Fibroblast of mammary gland (primary cell): ENCODE results near the gene MYLK4.

Source experiments
- DNase-seq: peaks from one replicate; pipeline ENCODE4 v3.0.0-alpha.2; 2010; ENCODE audit warnings: low read depth
- H3K4me3 ChIP-seq: 2 replicates; pipeline ENCODE4 v1.5.1; 2011; ENCODE audit warnings: low read depth, mild to moderate bottlenecking, low read length, moderate library complexity; ENCODE audit not compliant: control insufficient read depth
- CTCF ChIP-seq: conservative IDR thresholded peaks from 2 replicates; pipeline ENCODE4 v1.5.1; 2011; ENCODE audit warnings: low read depth, low read length, inconsistent platforms; ENCODE audit not compliant: control insufficient read depth, insufficient read depth

Gene MYLK4

GRCh38 chr6:2667617-2668016 lies 83.1 kb downstream of the MYLK4 start:
- DNase-seq: no peak
- H3K4me3 ChIP-seq: no peak overlapping the region
- TF ChIP-seq CTCF: no peak

- no peak for TF ChIP-seq CTCF
- DNase-seq: no peak
- no peak overlapping the region for H3K4me3 ChIP-seq
Observed at GRCh38 chr6:2666906-2667575, 83.7 kb downstream of the MYLK4 start.

- no peak for TF ChIP-seq CTCF
- DNase-seq: peak; percentile 6
- H3K4me3 ChIP-seq: no peak overlapping the region
Observed at GRCh38 chr6:2665146-2666070, 85.3 kb downstream of the MYLK4 start.

GRCh38 chr6:2663123-2663522 lies 87.6 kb downstream of the MYLK4 start:
- no peak overlapping the region for H3K4me3 ChIP-seq
- DNase-seq: peak; percentile 23
- no peak for TF ChIP-seq CTCF

- TF ChIP-seq CTCF: no peak
- no peak for DNase-seq
Observed at GRCh38 chr6:2661651-2662050, 89.1 kb downstream of the MYLK4 start.

GRCh38 chr6:2659882-2660281 lies 90.8 kb downstream of the MYLK4 start:
- DNase-seq: peak; percentile 10
- no peak for TF ChIP-seq CTCF
- H3K4me3 ChIP-seq: no peak overlapping the region

More at GRCh38 chr6:2661651-2662050, 89.1 kb downstream of the MYLK4 start:
- no peak overlapping the region for H3K4me3 ChIP-seq
